Activated CD8-positive, alpha-beta memory T cell treated with anti-CD3 and anti-CD28 coated beads, Interleukin-2, amount 50 U/mL, for 1 hour (primary cell): ENCODE results near the gene ATOSA.

Experiments
- DNase-seq: peaks from one replicate; pipeline ENCODE4 v3.0.0-alpha.2; 2020; ENCODE audit errors: extremely low read depth

The ATOSA gene

GRCh38 chr15:52683580-52683979, 4.4 kb upstream of the ATOSA start:
- no peak for DNase-seq

GRCh38 chr15:52682781-52683180, 3.6 kb upstream of the ATOSA start:
- no peak for DNase-seq

GRCh38 chr15:52682200-52682599, 3.0 kb upstream of the ATOSA start:
- DNase-seq, result no peak

GRCh38 chr15:52681441-52681840, 2.3 kb upstream of the ATOSA start:
- DNase-seq, result no peak

- DNase-seq, result no peak
Observed at GRCh38 chr15:52680761-52681160, 1.6 kb upstream of the ATOSA start.

- DNase-seq, result no peak
Observed at GRCh38 chr15:52680041-52680391, 828 bp upstream of the ATOSA start.

- peak; percentile 8 for DNase-seq
Observed at GRCh38 chr15:52678468-52679231, 538 bp downstream of the ATOSA start.

GRCh38 chr15:52677593-52678467, 1.4 kb downstream of the ATOSA start:
- no peak for DNase-seq

GRCh38 chr15:52674831-52675230, 4.4 kb downstream of the ATOSA start:
- no peak for DNase-seq

GRCh38 chr15:52673734-52674133, 5.5 kb downstream of the ATOSA start:
- no peak for DNase-seq

GRCh38 chr15:52673312-52673711, 5.9 kb downstream of the ATOSA start:
- no peak for DNase-seq

- no peak for DNase-seq
Observed at GRCh38 chr15:52672661-52673060, 6.5 kb downstream of the ATOSA start.

- DNase-seq, result no peak
Observed at GRCh38 chr15:52670087-52670486, 9.1 kb downstream of the ATOSA start.

- DNase-seq, result no peak
Observed at GRCh38 chr15:52668133-52668532, 11.1 kb downstream of the ATOSA start.

- no peak for DNase-seq
Observed at GRCh38 chr15:52667597-52667996, 11.6 kb downstream of the ATOSA start.

GRCh38 chr15:52663536-52664294, 15.5 kb downstream of the ATOSA start:
- no peak for DNase-seq

- DNase-seq, result no peak
Observed at GRCh38 chr15:52661909-52662308, 17.3 kb downstream of the ATOSA start.

GRCh38 chr15:52660192-52660591, 19.0 kb downstream of the ATOSA start:
- DNase-seq, result no peak

- DNase-seq, result no peak
Observed at GRCh38 chr15:52658955-52659354, 20.2 kb downstream of the ATOSA start.

- DNase-seq, result no peak
Observed at GRCh38 chr15:52657338-52657737, 21.9 kb downstream of the ATOSA start.

GRCh38 chr15:52656412-52656811, 22.8 kb downstream of the ATOSA start:
- DNase-seq, result no peak

- no peak for DNase-seq
Observed at GRCh38 chr15:52653431-52653964, 25.7 kb downstream of the ATOSA start.
